ENCODE data around the gene RENBP.

GRCh38 chrX:153917869-153918268, 26.6 kb downstream of the RENBP start:
- TF ChIP-seq ZBTB33 (IDR thresholded peaks at IDR 0.05) = no peak
- TF ChIP-seq CTCF (IDR thresholded peaks at IDR 0.05; ENCODE audit: low read depth, low read length, missing input control) = no peak
- TF ChIP-seq YY1 (IDR thresholded peaks at IDR 0.05) = no peak
- no peak for TF ChIP-seq JUND (IDR thresholded peaks at IDR 0.05)
- TF ChIP-seq MAX (IDR thresholded peaks at IDR 0.05) = no peak

Data from liver (tissue), 3 donors.